K562 (cell line): ENCODE results near the gene RTF1. TPM values are rescaled to one million over a fixed set of nuclear protein-coding genes. Genes with fewer than 3 reads are reported as not detected.

Experiments used
- ARHGAP35 ChIP-seq: fragments of 450-650 bp; IDR thresholded peaks from 2 replicates; pipeline ENCODE4 v1.6.1; 2018; ENCODE audit not compliant: partially characterized antibody
- CHD2 ChIP-seq: IDR thresholded peaks from 2 replicates; pipeline ENCODE4 v1.6.1; 2011; ENCODE audit warnings: low read depth, low read length
- GABPB2 ChIP-seq: fragments of 250-450 bp; sonication (Bioruptor Pico); conservative IDR thresholded peaks from 2 replicates; pipeline ENCODE4 v1.5.1; 2021; ENCODE audit warnings: mild to moderate bottlenecking
- HIVEP1 ChIP-seq: fragments of 250-450 bp; sonication (Bioruptor Pico); IDR thresholded peaks from 2 replicates; pipeline ENCODE4 v1.4.0; 2020; ENCODE audit warnings: mild to moderate bottlenecking
- IRF2 ChIP-seq: sonication (generic); formaldehyde crosslinking; IDR thresholded peaks from 2 replicates; pipeline ENCODE4 v1.8.1; 2022; ENCODE audit warnings: mild to moderate bottlenecking, missing genetic modification reagents
- MEF2D ChIP-seq: conservative IDR thresholded peaks from 2 replicates; pipeline ENCODE4 v1.6.1; 2016; ENCODE audit warnings: low read depth, missing genetic modification characterization, missing compliant biosample characterization
- NCOA6 ChIP-seq: fragments of 450-650 bp; IDR thresholded peaks from 2 replicates; pipeline ENCODE4 v1.6.1; 2017; ENCODE audit warnings: mild to moderate bottlenecking
- POLR2G ChIP-seq: fragments of 200-400 bp; formaldehyde crosslinking; IDR thresholded peaks from 2 replicates; pipeline ENCODE4 v1.6.1; 2017; ENCODE audit warnings: low read depth, mild to moderate bottlenecking, antibody characterized with exemption, low read length, moderate library complexity
- RERE ChIP-seq: sonication (generic); formaldehyde crosslinking; IDR thresholded peaks from 2 replicates; pipeline ENCODE4 v1.8.0; 2023; ENCODE audit warnings: missing genetic modification reagents, mild to moderate bottlenecking, borderline replicate concordance
- SP2 ChIP-seq: IDR thresholded peaks from 2 replicates; pipeline ENCODE4 v1.6.1; 2011; ENCODE audit warnings: mild to moderate bottlenecking, low read depth, low read length, moderate library complexity; ENCODE audit not compliant: poor library complexity, severe bottlenecking; ENCODE audit errors: extremely low read depth
- ZBTB11 ChIP-seq, 3 experiments: fragments of 200-800 bp in 1 of 3; fragments of 250-450 bp in 1 of 3; fragments of 450-650 bp in 1 of 3; sonication (Bioruptor Pico) in 1 of 3; sonication (Bioruptor generic) in 1 of 3; formaldehyde crosslinking in 1 of 3; IDR thresholded peaks; 2 replicates each; pipeline versions ENCODE4 v1.6.1 to v1.8.0; 2016 to 2022; ENCODE audit warnings: mild to moderate bottlenecking in 2 of 3, missing genetic modification characterization in 2 of 3, missing compliant biosample characterization in 1 of 3, moderate library complexity in 1 of 3
- ZC3H8 ChIP-seq: fragments of 450-650 bp; IDR thresholded peaks from 2 replicates; pipeline ENCODE4 v1.6.1; 2017
- ZNF124 ChIP-seq: sonication (generic); formaldehyde crosslinking; IDR thresholded peaks from 2 replicates; pipeline ENCODE4 v1.8.1; 2022; ENCODE audit warnings: missing genetic modification reagents
- ZNF23 ChIP-seq: fragments of 250-450 bp; sonication (Bioruptor Pico); IDR thresholded peaks from 2 replicates; pipeline ENCODE4 v1.4.0; 2020; ENCODE audit warnings: mild to moderate bottlenecking
- ZNF592 ChIP-seq: fragments of 450-650 bp; IDR thresholded peaks from 2 replicates; pipeline ENCODE4 v1.6.1; 2017; ENCODE audit warnings: antibody characterized with exemption, mild to moderate bottlenecking
- polyA plus RNA-seq, 8 experiments: library from polyadenylated mRNA; depleted of rRNA in 4 of 8; stranded (reverse) in 5 of 8; unstranded in 3 of 8; fragments of >200 nt; fragmentation: Nextera tagmentation in 2 of 8; fragmentation: Illumina TruSeq in 1 of 8; extraction: Ambion mirVana in 2 of 8; extraction: Trizol in 1 of 8; gene quantifications; 2 replicates each; pipeline versions ENCODE4 v1.2.1 to v1.2.3, GENCODE V29; 2011 to 2014; ENCODE audit warnings: inconsistent platforms in 1 of 8, missing spikeins in 1 of 8
- total RNA-seq, 7 experiments: library from RNA; depleted of rRNA in 6 of 7; stranded (reverse); fragments of >200 nt in 6 of 7; fragmentation: Illumina TruSeq in 2 of 7; extraction: Trizol in 2 of 7; gene quantifications; 2 replicates each; pipeline versions ENCODE4 v1.2.1 to v1.2.3, GENCODE V29; 2011 to 2021; ENCODE audit warnings: low replicate concordance in 1 of 7

The RTF1 gene
- total and polyA plus RNA-seq, 9 of the 15 experiments (the other 6 are each of a cell fraction or from before 2014, with no cell fraction given): 7.6 to 69.5 (median 31.5) TPM

- no peak for TF ChIP-seq ZNF592
- TF ChIP-seq ZC3H8: no peak
- no peak for TF ChIP-seq POLR2G
- no peak for TF ChIP-seq RERE (CRISPR knock-in tag)
- TF ChIP-seq ZNF23 (CRISPR knock-in tag): no peak
- TF ChIP-seq MEF2D: no peak
- TF ChIP-seq GABPB2 (CRISPR knock-in tag): no peak
- TF ChIP-seq ZBTB11 (CRISPR knock-in tag; IDR thresholded peaks at IDR 0.05): 0 out of 6 replicates have a peak, but pooled peaks of 1 of the 3 experiments have one; percentile 28
- TF ChIP-seq IRF2 (CRISPR knock-in tag): no peak
- no peak for TF ChIP-seq SP2
- TF ChIP-seq HIVEP1: no peak
- TF ChIP-seq CHD2: no peak
- TF ChIP-seq ZNF124 (CRISPR knock-in tag): no peak
- no peak for TF ChIP-seq ARHGAP35
- TF ChIP-seq NCOA6: no peak
Measured at GRCh38 chr15:41492597-41493204, 75.8 kb downstream of the RTF1 start (continued).
